K562 (cell line): ENCODE measurements around the gene BCAS1.

Experiments used
- ARID4B ChIP-seq: sonication (generic); formaldehyde crosslinking; IDR thresholded peaks from 2 replicates; pipeline ENCODE4 v1.8.0; 2022; ENCODE audit warnings: mild to moderate bottlenecking, missing genetic modification reagents
- EP300 ChIP-seq: IDR thresholded peaks from 2 replicates; pipeline ENCODE4 v1.6.1; 2012; ENCODE audit warnings: low read length, improper control_type of control experiment
- ETV6 ChIP-seq, 3 experiments: fragments of 150-350 bp in 1 of 3; sonication (generic) in 1 of 3; formaldehyde crosslinking in 1 of 3; IDR thresholded peaks; 2 replicates each; pipeline versions ENCODE4 v1.6.1 to v1.8.0; 2014 to 2022; ENCODE audit warnings: borderline replicate concordance in 2 of 3, low read depth in 2 of 3, antibody characterized with exemption in 1 of 3, low read length in 1 of 3, mild to moderate bottlenecking in 1 of 3, missing genetic modification reagents in 1 of 3
- HDAC2 ChIP-seq: fragments of 450-650 bp; IDR thresholded peaks from 2 replicates; pipeline ENCODE4 v1.6.1; 2016; ENCODE audit warnings: mild to moderate bottlenecking
- JUNB ChIP-seq: fragments of 450-650 bp; formaldehyde crosslinking; conservative IDR thresholded peaks from 2 replicates; pipeline ENCODE4 v1.4.0; 2020; ENCODE audit warnings: mild to moderate bottlenecking
- NFIC ChIP-seq: fragments of 450-650 bp; IDR thresholded peaks from 2 replicates; pipeline ENCODE4 v1.6.1; 2017; ENCODE audit warnings: mild to moderate bottlenecking, inconsistent platforms
- NRF1 ChIP-seq, 2 experiments: fragments of 450-650 bp; IDR thresholded peaks in 1 of 2; conservative IDR thresholded peaks in 1 of 2; 2 replicates each; pipeline ENCODE4 v1.6.1; 2014; ENCODE audit warnings: mild to moderate bottlenecking in 2 of 2
- POLR2A ChIP-seq: fragments of 450-650 bp; conservative IDR thresholded peaks from 2 replicates; pipeline ENCODE4 v1.6.1; 2016
- SP1 ChIP-seq: sonication (generic); formaldehyde crosslinking; IDR thresholded peaks from 2 replicates; pipeline ENCODE4 v1.8.1; 2022; ENCODE audit warnings: mild to moderate bottlenecking, missing genetic modification reagents
- TF ChIP-seq, protein P1 (sequence below), 3 experiments: IDR thresholded peaks in 2 of 3; conservative IDR thresholded peaks in 1 of 3; 2 replicates each; pipeline ENCODE4 v1.5.1; 2011 to 2012; ENCODE audit warnings: low read length in 3 of 3, mild to moderate bottlenecking in 3 of 3, control low read depth in 2 of 3, improper control_type of control experiment in 1 of 3, inconsistent platforms in 1 of 3, low read depth in 1 of 3, mixed read lengths in 1 of 3, moderate library complexity in 1 of 3; ENCODE audit not compliant: insufficient read depth in 2 of 3

- no peak for TF ChIP-seq POLR2A
- TF ChIP-seq NRF1 (conservative IDR thresholded peaks at IDR 0.05 in 1 of 2, IDR thresholded peaks at IDR 0.05 in 1 of 2), result no peak
- TF ChIP-seq NFIC, result no peak
- TF ChIP-seq ETV6 (IDR thresholded peaks at IDR 0.05; ENCODE audit: borderline replicate concordance in 1 of 2, low read depth in 2 of 2, low read length in 1 of 2), result no peak
- TF ChIP-seq ETV6 (CRISPR knock-in tag; IDR thresholded peaks at IDR 0.05; ENCODE audit: borderline replicate concordance), result no peak
- no peak for TF ChIP-seq EP300
- no peak for TF ChIP-seq ARID4B (CRISPR knock-in tag)
- no peak for TF ChIP-seq HDAC2
- no peak for TF ChIP-seq SP1 (CRISPR knock-in tag)
- TF ChIP-seq JUNB (CRISPR knock-in tag), result no peak
- TF ChIP-seq, protein P1, sequence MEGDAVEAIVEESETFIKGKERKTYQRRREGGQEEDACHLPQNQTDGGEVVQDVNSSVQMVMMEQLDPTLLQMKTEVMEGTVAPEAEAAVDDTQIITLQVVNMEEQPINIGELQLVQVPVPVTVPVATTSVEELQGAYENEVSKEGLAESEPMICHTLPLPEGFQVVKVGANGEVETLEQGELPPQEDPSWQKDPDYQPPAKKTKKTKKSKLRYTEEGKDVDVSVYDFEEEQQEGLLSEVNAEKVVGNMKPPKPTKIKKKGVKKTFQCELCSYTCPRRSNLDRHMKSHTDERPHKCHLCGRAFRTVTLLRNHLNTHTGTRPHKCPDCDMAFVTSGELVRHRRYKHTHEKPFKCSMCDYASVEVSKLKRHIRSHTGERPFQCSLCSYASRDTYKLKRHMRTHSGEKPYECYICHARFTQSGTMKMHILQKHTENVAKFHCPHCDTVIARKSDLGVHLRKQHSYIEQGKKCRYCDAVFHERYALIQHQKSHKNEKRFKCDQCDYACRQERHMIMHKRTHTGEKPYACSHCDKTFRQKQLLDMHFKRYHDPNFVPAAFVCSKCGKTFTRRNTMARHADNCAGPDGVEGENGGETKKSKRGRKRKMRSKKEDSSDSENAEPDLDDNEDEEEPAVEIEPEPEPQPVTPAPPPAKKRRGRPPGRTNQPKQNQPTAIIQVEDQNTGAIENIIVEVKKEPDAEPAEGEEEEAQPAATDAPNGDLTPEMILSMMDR (IDR thresholded peaks at IDR 0.05 in 2 of 3, conservative IDR thresholded peaks at IDR 0.05 in 1 of 3; ENCODE audit: insufficient read depth in 2 of 3, low read depth in 1 of 3, low read length in 3 of 3), result no peak
These were observed 108.9 kb downstream of the BCAS1 start for GRCh38 chr20:53961527-53961926.
